Neural cell (in vitro differentiated cells): Measurements from ENCODE around the gene THADA. TPM values are rescaled to one million over a fixed set of nuclear protein-coding genes. Genes with fewer than 3 reads are reported as not detected.

Source experiments
- H2AFZ ChIP-seq: fragments of 200-600, 300-800 bp; sonication (generic), shearing (Covaris generic); 2 replicates; pipeline ENCODE4 v1.6.0; 2014; ENCODE audit warnings: low read depth, mild to moderate bottlenecking, antibody characterized with exemption, low read length, moderate library complexity
- H3F3A ChIP-seq: fragments of 200-600 bp; shearing (Covaris generic); 2 replicates; pipeline ENCODE4 v1.6.1; 2016; ENCODE audit warnings: mild to moderate bottlenecking, moderate library complexity, mixed read lengths, antibody characterized with exemption, low read length; ENCODE audit not compliant: insufficient read depth, poor library complexity, severe bottlenecking
- H3K27ac ChIP-seq: fragments of 200-600, 300-800 bp; sonication (generic), shearing (Covaris generic); 2 replicates; pipeline ENCODE4 v1.5.1; 2014; ENCODE audit warnings: mild to moderate bottlenecking, low read length, moderate library complexity
- H3K27me3 ChIP-seq: fragments of 300-800, 200-600 bp; sonication (generic), shearing (Covaris generic); 2 replicates; pipeline ENCODE4 v1.6.0; 2014; ENCODE audit warnings: mild to moderate bottlenecking, low read depth, low read length, moderate library complexity; ENCODE audit not compliant: insufficient read depth
- H3K36me3 ChIP-seq: fragments of 300-800, 200-600 bp; sonication (generic), shearing (Covaris generic); 2 replicates; pipeline ENCODE4 v1.5.1; 2014; ENCODE audit warnings: mild to moderate bottlenecking, antibody characterized with exemption, low read length, moderate library complexity; ENCODE audit not compliant: insufficient read depth
- H3K4me2 ChIP-seq: fragments of 300-800, 200-600 bp; sonication (generic), shearing (Covaris generic); 2 replicates; pipeline ENCODE4 v1.6.0; 2014; ENCODE audit warnings: mild to moderate bottlenecking, low read length
- H3K4me3 ChIP-seq: fragments of 300-800, 200-600 bp; sonication (generic), shearing (Covaris generic); 2 replicates; pipeline ENCODE4 v1.5.1; 2014; ENCODE audit warnings: mild to moderate bottlenecking, low read length, moderate library complexity
- H3K79me2 ChIP-seq: fragments of 200-600 bp; shearing (Covaris generic); replicated peaks from 2 replicates; pipeline ENCODE4 v1.6.0; 2014; ENCODE audit warnings: mild to moderate bottlenecking, low read length, moderate library complexity; ENCODE audit not compliant: insufficient read depth
- H3K9ac ChIP-seq: fragments of 300-800, 200-600 bp; sonication (generic), shearing (Covaris generic); 2 replicates; pipeline ENCODE4 v1.6.1; 2016; ENCODE audit warnings: mild to moderate bottlenecking, low read length, mixed read lengths
- H3K9me2 ChIP-seq: fragments of 200-600 bp; shearing (Covaris generic); 2 replicates; pipeline ENCODE4 v1.6.1; 2016; ENCODE audit warnings: mild to moderate bottlenecking, low read length, mixed read lengths; ENCODE audit not compliant: insufficient read depth
- H3K9me3 ChIP-seq: fragments of 200-600, 300-800 bp; sonication (generic), shearing (Covaris generic); 2 replicates; pipeline ENCODE4 v1.6.1; 2016; ENCODE audit warnings: mild to moderate bottlenecking, mixed run types, low read length, moderate library complexity, mixed read lengths
- H4K20me1 ChIP-seq: fragments of 200-600 bp; shearing (Covaris generic); 2 replicates; pipeline ENCODE4 v1.6.1; 2016; ENCODE audit warnings: mild to moderate bottlenecking, mixed run types; ENCODE audit not compliant: insufficient read depth
- CTCF ChIP-seq: fragments of 450-650 bp; IDR thresholded peaks from 2 replicates; pipeline ENCODE4 v1.5.1; 2014; ENCODE audit warnings: antibody characterized with exemption, mild to moderate bottlenecking, moderate library complexity; ENCODE audit not compliant: poor library complexity, severe bottlenecking
- EP300 ChIP-seq: fragments of 450-650 bp; conservative IDR thresholded peaks from 2 replicates; pipeline ENCODE4 v1.6.1; 2014; ENCODE audit warnings: antibody characterized with exemption, mild to moderate bottlenecking, moderate library complexity; ENCODE audit not compliant: poor library complexity, severe bottlenecking
- EZH2 ChIP-seq: fragments of 200-600, 300-800 bp; shearing (Covaris generic), sonication (generic); IDR thresholded peaks from 2 replicates; pipeline ENCODE4 v1.6.1; 2014; ENCODE audit warnings: antibody characterized with exemption, low read length, borderline replicate concordance, mild to moderate bottlenecking; ENCODE audit not compliant: insufficient read depth, poor library complexity, severe bottlenecking
- MXI1 ChIP-seq: fragments of 450-650 bp; conservative IDR thresholded peaks from 2 replicates; pipeline ENCODE4 v1.6.1; 2014; ENCODE audit warnings: antibody characterized with exemption, mild to moderate bottlenecking; ENCODE audit not compliant: poor library complexity, severe bottlenecking
- POLR2AphosphoS5 ChIP-seq: IDR thresholded peaks from 2 replicates; pipeline ENCODE4 v1.6.1; 2012
- RAD21 ChIP-seq: fragments of 450-650 bp; conservative IDR thresholded peaks from 2 replicates; pipeline ENCODE4 v1.6.1; 2014; ENCODE audit warnings: antibody characterized with exemption, mild to moderate bottlenecking, moderate library complexity
- REST ChIP-seq: IDR thresholded peaks from 2 replicates; pipeline ENCODE4 v1.6.1; 2012; ENCODE audit warnings: borderline replicate concordance
- SMC3 ChIP-seq: fragments of 450-650 bp; conservative IDR thresholded peaks from 2 replicates; pipeline ENCODE4 v1.6.1; 2014; ENCODE audit warnings: antibody characterized with exemption, mild to moderate bottlenecking, moderate library complexity; ENCODE audit not compliant: poor library complexity
- TAF1 ChIP-seq: IDR thresholded peaks from 2 replicates; pipeline ENCODE4 v1.6.1; 2012; ENCODE audit warnings: low read depth
- polyA plus RNA-seq: library from polyadenylated mRNA; depleted of rRNA; stranded (reverse); fragments of >200 nt; gene quantifications from 2 replicates; pipeline ENCODE4 v1.2.3, GENCODE V29; 2014

THADA gene
- polyA plus RNA-seq, 1 donor from 2014 or later: 8.5 TPM

GRCh38 chr2:43367012-43367782, 228.6 kb downstream of the THADA start:
- no peak overlapping the region for H3K9ac ChIP-seq
- no peak overlapping the region for H2AFZ ChIP-seq
- H3K79me2 ChIP-seq: no peaks in the 10 kb centered on the region
- H3K4me2 ChIP-seq: no peak overlapping the region
- H3K27ac ChIP-seq: no peak overlapping the region
- TF ChIP-seq POLR2AphosphoS5: no peak
- TF ChIP-seq REST: no peak
- TF ChIP-seq SMC3: no peak
- TF ChIP-seq CTCF: no peak
- no peak for TF ChIP-seq EP300
- no peak for TF ChIP-seq EZH2
- TF ChIP-seq MXI1: no peak
- no peak for TF ChIP-seq RAD21
- no peak for TF ChIP-seq TAF1
- H3K9me2 ChIP-seq: no peaks in the 10 kb centered on the region
- no peaks in the 10 kb centered on the region for H4K20me1 ChIP-seq
- no peak overlapping the region for H3K4me3 ChIP-seq
- H3K36me3 ChIP-seq: no peaks in the 10 kb centered on the region
- no peaks in the 10 kb centered on the region for H3F3A ChIP-seq
- no peaks in the 10 kb centered on the region for H3K9me3 ChIP-seq
- no peaks in the 10 kb centered on the region for H3K27me3 ChIP-seq

- Histone ChIP-seq H2AFZ (no peak overlapping the region), H3K27me3 (no peaks in the 10 kb centered on the region), H3K4me2 (no peak overlapping the region), H3K79me2 (no peaks in the 10 kb centered on the region), H3K27ac (no peak overlapping the region), H3F3A (no peaks in the 10 kb centered on the region), H3K9ac (no peak overlapping the region), H3K9me2 (no peaks in the 10 kb centered on the region), H3K9me3 (no peaks in the 10 kb centered on the region), H4K20me1 (no peaks in the 10 kb centered on the region), H3K36me3 (no peaks in the 10 kb centered on the region), H3K4me3 (no peak overlapping the region)
- TF ChIP-seq TAF1 (no peak), EZH2 (no peak), EP300 (no peak), CTCF (no peak), POLR2AphosphoS5 (no peak), RAD21 (no peak), REST (no peak), MXI1 (no peak), SMC3 (no peak)
Observed at GRCh38 chr2:43363120-43363519, 232.7 kb downstream of the THADA start.
